Fibroblast of the aortic adventitia (primary cell): ENCODE data around the gene U2AF1L4. TPM values are rescaled to one million over a fixed set of nuclear protein-coding genes. Genes with fewer than 3 reads are reported as not detected.
A peak's percentile ranks its signal among the peaks of the same experiment; 100 is the strongest.

Experiments
- DNase-seq: peaks from one replicate; pipeline ENCODE4 v3.0.0-alpha.2; 2010; ENCODE audit warnings: low read depth
- H3K4me3 ChIP-seq: 2 replicates; pipeline ENCODE4 v1.5.1; 2011; ENCODE audit warnings: low read depth, mild to moderate bottlenecking, control low read depth, low read length, moderate library complexity
- total RNA-seq: library from RNA; depleted of rRNA; stranded (reverse); fragments of >200 nt; gene quantifications from 2 replicates; pipeline ENCODE4 v1.2.3, GENCODE V29; 2012; ENCODE audit warnings: low replicate concordance
- TF ChIP-seq, protein P1 (sequence below): IDR thresholded peaks from 2 replicates; pipeline ENCODE4 v1.5.1; 2011; ENCODE audit warnings: mild to moderate bottlenecking, low read length, control low read depth, inconsistent platforms; ENCODE audit not compliant: insufficient read depth

The U2AF1L4 gene
- total RNA-seq, 1 donor: 5.8 TPM

DNA sequence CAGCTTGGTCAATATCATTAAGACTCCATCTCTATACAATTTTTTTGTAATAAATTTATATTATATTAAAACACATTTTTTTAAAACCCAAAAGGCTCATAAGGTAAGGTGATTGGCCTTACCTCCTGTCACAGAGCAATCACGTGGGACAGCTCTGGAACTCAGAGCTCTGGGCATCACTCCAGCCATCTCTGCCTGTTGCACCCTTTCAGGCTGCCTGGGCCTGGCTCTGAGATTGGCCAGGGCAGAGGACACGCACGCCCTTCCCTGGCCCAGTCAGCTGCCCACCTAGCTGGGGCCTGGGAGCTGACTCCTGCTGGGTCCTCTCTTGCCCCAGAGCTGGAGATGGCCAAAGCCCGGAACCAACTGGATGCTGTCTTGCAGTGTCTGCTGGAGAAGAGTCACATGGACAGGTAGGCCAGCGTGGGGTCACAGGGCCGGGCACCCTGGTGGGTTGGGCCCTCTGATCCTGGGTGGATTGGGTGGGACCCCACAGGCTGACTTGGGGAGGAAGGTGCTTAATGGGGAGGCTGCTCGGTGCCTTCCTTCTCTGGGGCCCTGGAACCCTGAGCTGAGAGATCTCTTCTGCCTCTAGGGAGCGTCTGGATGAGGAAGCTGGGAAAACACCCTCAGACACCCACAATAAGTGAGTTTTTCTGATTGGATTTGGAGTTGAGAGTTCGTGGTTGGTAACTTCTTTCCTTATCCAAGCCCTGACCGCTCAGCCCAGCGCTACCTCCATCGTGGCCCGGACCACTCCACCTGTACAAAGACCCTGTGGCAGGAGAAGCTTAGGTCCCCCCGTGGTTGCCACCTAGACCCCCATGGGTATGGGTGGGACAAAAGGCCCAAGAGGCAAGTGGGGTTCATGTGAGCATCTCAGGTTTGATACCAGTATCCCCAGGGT, 6.9 kb upstream of the U2AF1L4 start:
- TF ChIP-seq, protein P1, sequence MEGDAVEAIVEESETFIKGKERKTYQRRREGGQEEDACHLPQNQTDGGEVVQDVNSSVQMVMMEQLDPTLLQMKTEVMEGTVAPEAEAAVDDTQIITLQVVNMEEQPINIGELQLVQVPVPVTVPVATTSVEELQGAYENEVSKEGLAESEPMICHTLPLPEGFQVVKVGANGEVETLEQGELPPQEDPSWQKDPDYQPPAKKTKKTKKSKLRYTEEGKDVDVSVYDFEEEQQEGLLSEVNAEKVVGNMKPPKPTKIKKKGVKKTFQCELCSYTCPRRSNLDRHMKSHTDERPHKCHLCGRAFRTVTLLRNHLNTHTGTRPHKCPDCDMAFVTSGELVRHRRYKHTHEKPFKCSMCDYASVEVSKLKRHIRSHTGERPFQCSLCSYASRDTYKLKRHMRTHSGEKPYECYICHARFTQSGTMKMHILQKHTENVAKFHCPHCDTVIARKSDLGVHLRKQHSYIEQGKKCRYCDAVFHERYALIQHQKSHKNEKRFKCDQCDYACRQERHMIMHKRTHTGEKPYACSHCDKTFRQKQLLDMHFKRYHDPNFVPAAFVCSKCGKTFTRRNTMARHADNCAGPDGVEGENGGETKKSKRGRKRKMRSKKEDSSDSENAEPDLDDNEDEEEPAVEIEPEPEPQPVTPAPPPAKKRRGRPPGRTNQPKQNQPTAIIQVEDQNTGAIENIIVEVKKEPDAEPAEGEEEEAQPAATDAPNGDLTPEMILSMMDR: no peak
- H3K4me3 ChIP-seq: no peak overlapping the region
- DNase-seq: peak; percentile 24

DNA sequence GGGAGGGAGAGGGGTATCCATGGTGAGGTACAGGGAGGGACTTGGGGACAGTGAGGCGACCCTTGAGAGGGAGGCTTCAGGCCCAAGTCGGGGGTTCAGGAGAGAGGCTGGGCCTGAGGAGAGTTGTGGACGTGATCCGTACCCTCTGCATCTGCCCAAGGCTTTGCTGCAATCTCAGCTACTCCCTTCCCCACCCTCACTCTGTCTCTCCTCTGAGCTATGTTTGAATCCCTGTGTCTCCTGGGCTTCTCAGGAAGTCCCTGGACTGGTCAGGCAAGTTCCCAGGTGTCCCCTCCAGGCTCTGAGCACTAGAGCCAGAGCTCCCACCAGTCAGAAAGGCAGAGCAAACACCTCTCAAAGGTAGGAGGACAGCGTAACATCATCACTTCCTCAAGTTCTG, 4.9 kb upstream of the U2AF1L4 start:
- TF ChIP-seq, protein P1: no peak
- no peak overlapping the region for H3K4me3 ChIP-seq
- DNase-seq: no peak

DNA sequence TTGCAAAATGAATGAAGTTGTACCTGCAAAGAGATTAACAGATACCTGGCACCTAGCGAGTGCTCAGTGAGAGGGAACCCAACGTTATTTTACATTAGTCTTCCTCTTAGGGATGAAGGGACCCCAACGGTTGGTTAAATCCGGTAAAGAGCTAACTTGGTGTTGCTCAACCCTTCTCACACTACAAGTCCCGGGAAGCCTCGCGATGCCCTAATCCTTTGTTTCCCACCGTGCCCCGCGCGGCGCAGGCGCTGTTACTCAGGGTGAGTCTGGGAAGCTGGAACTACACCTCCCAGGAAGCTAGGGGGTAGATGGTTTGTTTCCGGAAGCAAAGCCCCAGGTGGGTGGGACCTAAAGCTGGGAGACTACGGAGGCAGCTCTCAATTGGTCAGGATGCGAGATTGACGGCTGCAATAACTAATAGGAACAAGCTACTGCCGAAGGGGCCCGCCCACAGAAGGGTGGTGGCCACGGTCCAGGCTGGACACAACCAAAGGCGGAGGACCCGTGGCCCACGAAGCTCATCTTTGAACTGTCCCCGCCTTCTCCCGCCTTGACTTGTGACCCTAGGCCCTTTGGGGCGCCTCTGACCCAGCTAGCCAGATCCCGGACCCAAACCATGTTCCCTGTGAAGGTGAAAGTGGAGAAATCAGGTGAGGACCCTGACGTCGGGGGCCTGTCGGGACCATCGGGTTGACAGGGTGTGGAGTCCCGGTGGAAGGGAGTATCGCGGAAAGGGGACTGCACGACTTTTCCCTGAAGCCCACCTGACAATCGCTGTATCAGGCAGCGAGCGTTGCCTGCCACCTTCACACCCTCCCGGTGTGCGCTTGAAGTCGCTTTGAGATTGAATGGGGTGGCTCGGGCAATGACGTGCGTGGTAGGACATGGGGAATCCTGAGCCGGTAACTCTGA, 3.1 kb upstream of the U2AF1L4 start, which contains the start of gene LIN37:
Gene LIN37, plus strand, starts transcription at position 471 of the 915 bp plus-strand sequence. Its CDS starts 149 bp downstream, at position 620.
- peak within 1 kb of the TSS; percentile 99 for H3K4me3 ChIP-seq
- TF ChIP-seq, protein P1: peak; percentile 43
- peak; percentile 100 for DNase-seq

DNA sequence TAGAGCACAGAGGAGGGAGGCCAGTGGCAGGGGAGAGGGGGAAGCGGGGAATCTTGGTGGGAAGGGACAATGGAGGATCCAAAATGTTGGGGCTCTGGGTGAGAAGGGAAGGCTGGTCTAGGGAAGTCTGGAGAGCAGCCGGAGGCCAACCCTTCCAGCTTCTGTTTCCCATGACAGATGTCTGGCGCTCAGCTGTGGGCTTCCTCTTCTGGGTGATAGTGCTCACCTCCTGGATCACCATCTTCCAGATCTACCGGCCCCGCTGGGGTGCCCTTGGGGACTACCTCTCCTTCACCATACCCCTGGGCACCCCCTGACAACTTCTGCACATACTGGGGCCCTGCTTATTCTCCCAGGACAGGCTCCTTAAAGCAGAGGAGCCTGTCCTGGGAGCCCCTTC, 1.3 kb upstream of the U2AF1L4 start:
- DNase-seq: no peak
- peak overlapping the region; percentile 66 for H3K4me3 ChIP-seq
- TF ChIP-seq, protein P1: no peak

DNA sequence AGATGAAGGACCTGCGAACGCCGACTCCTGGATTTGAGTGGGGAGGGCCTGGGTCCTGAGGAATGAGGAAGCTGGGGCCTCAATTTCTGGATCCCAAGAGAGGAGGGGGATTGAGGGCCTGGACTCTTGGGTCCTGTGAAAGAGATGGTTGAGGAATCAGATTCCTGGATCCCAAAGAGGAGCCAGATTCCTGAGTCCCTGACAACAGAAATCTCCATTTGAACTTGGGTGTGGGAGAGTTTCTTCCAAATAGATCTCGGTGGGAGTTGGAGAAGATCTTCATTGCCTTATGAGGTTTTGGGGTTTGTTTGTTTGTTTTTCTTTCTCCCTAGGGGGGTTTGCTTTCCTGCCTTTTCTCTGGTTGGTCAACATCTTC, 857 bp upstream of the U2AF1L4 start:
- DNase-seq: no peak
- TF ChIP-seq, protein P1: no peak
- H3K4me3 ChIP-seq: peak overlapping the region; percentile 66

DNA sequence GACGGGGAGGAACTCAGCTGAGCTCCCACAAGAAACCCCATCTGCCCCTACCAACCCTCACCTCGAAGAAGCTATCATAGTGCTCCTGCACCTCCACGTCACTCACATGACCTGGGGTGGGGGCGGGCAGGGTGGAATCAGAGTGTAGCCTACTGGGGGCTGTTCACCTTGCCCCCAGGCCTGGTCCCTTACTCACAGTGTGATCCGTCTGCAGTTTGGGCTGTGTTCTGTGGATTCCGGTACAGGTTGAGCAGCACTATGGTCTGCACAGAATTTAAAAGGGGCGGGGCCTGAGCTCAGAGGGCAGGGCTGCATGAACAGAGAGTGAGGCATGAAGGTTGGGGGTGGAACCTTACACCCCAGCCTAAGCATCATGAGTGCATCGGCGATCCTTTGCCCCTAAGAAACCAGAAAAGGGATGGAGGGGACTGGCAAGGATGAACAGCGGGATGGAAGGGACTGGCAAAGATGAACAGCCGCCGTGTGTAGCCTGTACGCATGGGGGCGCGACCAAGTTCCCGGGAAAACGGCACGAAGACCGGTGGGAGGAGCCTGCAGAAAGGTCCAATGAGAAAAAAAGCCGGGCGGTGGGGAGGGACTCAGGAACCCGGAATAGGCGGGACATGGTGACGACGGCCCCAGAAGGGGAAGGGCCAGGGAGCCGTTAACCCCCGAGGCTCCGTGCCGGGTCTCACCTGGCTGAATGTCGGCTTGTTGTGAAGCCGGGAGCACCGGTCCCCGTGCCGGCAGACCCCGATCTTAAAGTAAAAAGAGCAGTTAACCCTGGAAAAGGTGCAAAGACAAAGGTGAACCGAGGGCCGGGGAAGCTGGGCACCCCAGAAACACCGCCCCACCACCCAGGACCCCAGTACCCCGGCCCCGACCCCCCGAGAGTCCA, 539 bp downstream of the U2AF1L4 start:
- H3K4me3 ChIP-seq: peak overlapping the region; percentile 81
- peak; percentile 95 for DNase-seq
- TF ChIP-seq, protein P1: peak; percentile 54
